ENCODE measurements around the gene RPL11.

DNA sequence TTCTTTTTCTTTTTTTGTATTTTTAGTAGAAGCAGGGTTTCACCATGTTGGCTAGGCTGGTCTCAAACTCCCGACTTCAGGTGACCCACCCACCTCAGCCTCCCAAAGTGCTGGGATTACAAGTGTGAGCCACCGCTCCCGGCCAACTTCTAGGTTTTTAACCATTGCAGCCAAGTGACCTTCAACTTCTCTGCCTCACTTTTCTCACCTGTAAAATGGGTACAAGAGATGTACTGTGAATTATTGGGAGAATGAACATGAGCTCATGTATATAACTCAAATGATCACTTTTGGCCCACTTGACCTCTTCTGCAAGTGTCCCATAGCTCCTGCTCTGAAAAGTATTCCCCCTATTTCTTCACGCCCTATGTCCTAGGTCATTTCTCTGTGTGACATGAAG is 11.8 kb upstream of the RPL11 start:
- TF ChIP-seq, protein P1, sequence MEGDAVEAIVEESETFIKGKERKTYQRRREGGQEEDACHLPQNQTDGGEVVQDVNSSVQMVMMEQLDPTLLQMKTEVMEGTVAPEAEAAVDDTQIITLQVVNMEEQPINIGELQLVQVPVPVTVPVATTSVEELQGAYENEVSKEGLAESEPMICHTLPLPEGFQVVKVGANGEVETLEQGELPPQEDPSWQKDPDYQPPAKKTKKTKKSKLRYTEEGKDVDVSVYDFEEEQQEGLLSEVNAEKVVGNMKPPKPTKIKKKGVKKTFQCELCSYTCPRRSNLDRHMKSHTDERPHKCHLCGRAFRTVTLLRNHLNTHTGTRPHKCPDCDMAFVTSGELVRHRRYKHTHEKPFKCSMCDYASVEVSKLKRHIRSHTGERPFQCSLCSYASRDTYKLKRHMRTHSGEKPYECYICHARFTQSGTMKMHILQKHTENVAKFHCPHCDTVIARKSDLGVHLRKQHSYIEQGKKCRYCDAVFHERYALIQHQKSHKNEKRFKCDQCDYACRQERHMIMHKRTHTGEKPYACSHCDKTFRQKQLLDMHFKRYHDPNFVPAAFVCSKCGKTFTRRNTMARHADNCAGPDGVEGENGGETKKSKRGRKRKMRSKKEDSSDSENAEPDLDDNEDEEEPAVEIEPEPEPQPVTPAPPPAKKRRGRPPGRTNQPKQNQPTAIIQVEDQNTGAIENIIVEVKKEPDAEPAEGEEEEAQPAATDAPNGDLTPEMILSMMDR (IDR thresholded peaks at IDR 0.05) = no peak
- no peak for TF ChIP-seq POLR2A (IDR thresholded peaks at IDR 0.05)
- TF ChIP-seq EP300 (IDR thresholded peaks at IDR 0.05) = no peak

All from ovary (tissue), 3 donors.